H1 (cell line): Measurements from ENCODE around the gene MCUR1. TPM values are rescaled to one million over a fixed set of nuclear protein-coding genes. Genes with fewer than 3 reads are reported as not detected.

ENCODE experiments used
- CTCF ChIA-PET: fragments of 300-600 bp; sonication (Branson Sonifier 250); formaldehyde crosslinking; loops from one replicate; lab custom pipeline; 2021; ENCODE audit not compliant: partially characterized antibody; lab: Charles Lee
- POLR2A ChIA-PET: fragments of 300-600 bp; sonication (Branson Sonifier 250); formaldehyde crosslinking; loops from one replicate; lab custom pipeline; 2021; ENCODE audit warnings: inconsistent platforms; ENCODE audit not compliant: partially characterized antibody; lab: Charles Lee
- DNase-seq, 2 experiments: peaks; one replicate each; pipeline versions ENCODE4 v3.0.0 to v3.0.0-alpha.2; 2010 to 2022; ENCODE audit warnings: low spot score in 2 of 2, low read depth in 1 of 2, mixed read lengths in 1 of 2
- FAIRE-seq: peaks from 2 replicates; lab custom pipeline; 2011; peaks lifted over from hg19 to GRCh38; lab: Jason Lieb, UNC
- H2AFZ ChIP-seq: 2 replicates; pipeline ENCODE4 v1.8.1; 2012; ENCODE audit warnings: low read length, inconsistent platforms
- H2AK5ac ChIP-seq: 2 replicates; pipeline ENCODE4 v1.6.1; 2013; ENCODE audit warnings: low read depth, low read length
- H2BK120ac ChIP-seq: replicated peaks from 2 replicates; pipeline ENCODE3; 2013; ENCODE audit warnings: low read depth, low read length, inconsistent platforms
- H2BK12ac ChIP-seq: 2 replicates; pipeline ENCODE4 v1.6.1; 2013; ENCODE audit warnings: low read depth, low read length
- H2BK15ac ChIP-seq: 2 replicates; pipeline ENCODE4 v1.6.1; 2013; ENCODE audit warnings: low read length
- H2BK20ac ChIP-seq: 2 replicates; pipeline ENCODE4 v1.6.1; 2013; ENCODE audit warnings: low read length
- H2BK5ac ChIP-seq: 2 replicates; pipeline ENCODE4 v1.6.1; 2013; ENCODE audit warnings: low read depth, low read length
- H3K14ac ChIP-seq: 2 replicates; pipeline ENCODE4 v1.6.1; 2013; ENCODE audit warnings: inconsistent platforms; ENCODE audit not compliant: insufficient read length
- H3K18ac ChIP-seq: 2 replicates; pipeline ENCODE4 v1.6.1; 2013; ENCODE audit warnings: low read length; ENCODE audit errors: extremely low read depth
- H3K23ac ChIP-seq: 2 replicates; pipeline ENCODE4 v1.6.1; 2013; ENCODE audit warnings: inconsistent platforms; ENCODE audit not compliant: insufficient read length
- H3K23me2 ChIP-seq: 2 replicates; pipeline ENCODE4 v1.6.1; 2013; ENCODE audit warnings: low read depth, low read length
- H3K27ac ChIP-seq: 2 replicates; pipeline ENCODE4 v1.6.1; 2011; ENCODE audit warnings: low read depth, low read length, inconsistent platforms
- H3K27me3 ChIP-seq, 4 experiments: replicated peaks in 1 of 4; 1 replicate in 1 of 4; 2 replicates in 3 of 4; pipeline versions ENCODE4 v1.6.1 to v1.8.1; 2011 to 2013; ENCODE audit warnings: low read length in 3 of 4, mild to moderate bottlenecking in 3 of 4, inconsistent platforms in 2 of 4, mixed read lengths in 2 of 4, moderate library complexity in 1 of 4; ENCODE audit not compliant: control insufficient read depth in 3 of 4, insufficient read depth in 3 of 4; ENCODE audit errors: extremely low read depth in 1 of 4
- H3K36me3 ChIP-seq, 4 experiments: 2 replicates each; pipeline versions ENCODE4 v1.6.1 to v1.8.1; 2011 to 2013; ENCODE audit warnings: mild to moderate bottlenecking in 4 of 4, low read length in 3 of 4, moderate library complexity in 2 of 4, control low read depth in 1 of 4, inconsistent platforms in 1 of 4; ENCODE audit not compliant: insufficient read depth in 4 of 4, control insufficient read depth in 2 of 4
- H3K4ac ChIP-seq: replicated peaks from 2 replicates; pipeline ENCODE3; 2013; ENCODE audit warnings: low read length, low read depth, mixed read lengths, inconsistent platforms; ENCODE audit not compliant: insufficient read length
- H3K4me1 ChIP-seq, 4 experiments: replicated peaks in 1 of 4; 1 replicate in 1 of 4; 2 replicates in 3 of 4; pipeline versions ENCODE4 v1.6.1 to v1.8.1; 2011 to 2013; ENCODE audit warnings: low read length in 3 of 4, inconsistent platforms in 2 of 4, mixed read lengths in 1 of 4; ENCODE audit not compliant: insufficient read depth in 4 of 4, control insufficient read depth in 3 of 4
- H3K4me2 ChIP-seq, 2 experiments: 2 replicates each; pipeline versions ENCODE4 v1.6.1 to v1.8.1; 2011 to 2013; ENCODE audit warnings: low read depth in 2 of 2, low read length in 2 of 2, control low read depth in 1 of 2, inconsistent platforms in 1 of 2, mild to moderate bottlenecking in 1 of 2; ENCODE audit not compliant: insufficient read depth in 1 of 2
- H3K4me3 ChIP-seq, 4 experiments: fragments of 200-600, 300-600 bp in 1 of 4; sonication (generic), shearing (Covaris generic), sonication (Bioruptor Twin) in 1 of 4; 2 replicates each; pipeline versions ENCODE4 v1.5.1 to v1.8.1; 2011 to 2016; ENCODE audit warnings: low read length in 4 of 4, low read depth in 3 of 4, control low read depth in 2 of 4, inconsistent platforms in 2 of 4, mild to moderate bottlenecking in 2 of 4, mixed read lengths in 1 of 4, moderate library complexity in 1 of 4; ENCODE audit not compliant: insufficient read depth in 2 of 4; ENCODE audit errors: extremely low read depth in 1 of 4
- H3K56ac ChIP-seq: replicated peaks from 2 replicates; pipeline ENCODE3; 2013; ENCODE audit warnings: low read depth, mild to moderate bottlenecking, mixed read lengths, low read length, inconsistent platforms; ENCODE audit not compliant: insufficient read length
- H3K79me1 ChIP-seq: 2 replicates; pipeline ENCODE4 v1.6.1; 2013; ENCODE audit warnings: low read depth, low read length, control low read depth
- H3K79me2 ChIP-seq, 2 experiments: 2 replicates each; pipeline versions ENCODE4 v1.6.1 to v1.8.1; 2012 to 2013; ENCODE audit warnings: low read length in 2 of 2, mild to moderate bottlenecking in 2 of 2, inconsistent platforms in 1 of 2; ENCODE audit not compliant: insufficient read depth in 2 of 2, control insufficient read depth in 1 of 2
- H3K9ac ChIP-seq, 4 experiments: replicated peaks in 1 of 4; 1 replicate in 1 of 4; 2 replicates in 3 of 4; pipeline versions ENCODE4 v1.6.1 to v1.8.1; 2011 to 2013; ENCODE audit warnings: low read depth in 3 of 4, low read length in 3 of 4, control low read depth in 2 of 4, mild to moderate bottlenecking in 2 of 4, moderate library complexity in 2 of 4, inconsistent platforms in 1 of 4; ENCODE audit errors: extremely low read depth in 1 of 4
- H3K9me3 ChIP-seq, 2 experiments: 2 replicates each; pipeline versions ENCODE4 v1.6.1 to v1.8.1; 2012 to 2013; ENCODE audit warnings: mild to moderate bottlenecking in 2 of 2, moderate library complexity in 2 of 2, control low read depth in 1 of 2, inconsistent platforms in 1 of 2, low read depth in 1 of 2, low read length in 1 of 2, mixed read lengths in 1 of 2; ENCODE audit not compliant: insufficient read depth in 2 of 2
- H4K20me1 ChIP-seq, 2 experiments: replicated peaks in 1 of 2; 2 replicates each; pipeline versions ENCODE3 to v1.8.1; 2011 to 2013; ENCODE audit warnings: inconsistent platforms in 2 of 2, low read length in 2 of 2, mild to moderate bottlenecking in 1 of 2; ENCODE audit not compliant: insufficient read depth in 2 of 2, control insufficient read depth in 1 of 2
- H4K5ac ChIP-seq: 2 replicates; pipeline ENCODE4 v1.6.1; 2013; ENCODE audit warnings: low read length, low read depth, mixed read lengths, inconsistent platforms; ENCODE audit not compliant: insufficient read length
- H4K8ac ChIP-seq: 2 replicates; pipeline ENCODE4 v1.8.0; 2013; ENCODE audit warnings: mild to moderate bottlenecking, moderate library complexity, low read length, inconsistent platforms; ENCODE audit not compliant: insufficient read depth; ENCODE audit errors: extremely low read depth
- H4K91ac ChIP-seq: replicated peaks from 2 replicates; pipeline ENCODE3; 2013; ENCODE audit warnings: low read length, mixed read lengths, inconsistent platforms; ENCODE audit not compliant: insufficient read length
- ASH2L ChIP-seq: fragments of 200-600, 300-600 bp; sonication (generic); IDR thresholded peaks from one replicate; pipeline ENCODE4 v1.7.1; 2017; ENCODE audit warnings: low read length
- BRCA1 ChIP-seq: IDR thresholded peaks from 2 replicates; pipeline ENCODE4 v1.6.1; 2012; ENCODE audit warnings: low read depth, low read length, improper control_type of control experiment
- CHD2 ChIP-seq: IDR thresholded peaks from 2 replicates; pipeline ENCODE4 v1.6.1; 2012; ENCODE audit warnings: low read length, improper control_type of control experiment
- JUND ChIP-seq: IDR thresholded peaks from 2 replicates; pipeline ENCODE4 v1.6.1; 2011; ENCODE audit warnings: mild to moderate bottlenecking, improper control_type of control experiment, low read length
- MAFK ChIP-seq: IDR thresholded peaks from 2 replicates; pipeline ENCODE4 v1.6.1; 2012; ENCODE audit warnings: low read depth, mild to moderate bottlenecking, improper control_type of control experiment, low read length
- MAX ChIP-seq: IDR thresholded peaks from 2 replicates; pipeline ENCODE4 v1.6.1; 2012; ENCODE audit warnings: inconsistent platforms
- POLR2A ChIP-seq, 2 experiments: IDR thresholded peaks; 1 replicate in 1 of 2; 2 replicates in 1 of 2; pipeline ENCODE4 v1.6.1; 2011; ENCODE audit warnings: low read depth in 2 of 2, low read length in 2 of 2, mild to moderate bottlenecking in 2 of 2; ENCODE audit errors: control extremely low read depth in 1 of 2
- POU5F1 ChIP-seq: IDR thresholded peaks from 2 replicates; pipeline ENCODE4 v1.6.1; 2011; ENCODE audit warnings: low read depth, mild to moderate bottlenecking, low read length, moderate library complexity
- SIX5 ChIP-seq: IDR thresholded peaks from 2 replicates; pipeline ENCODE4 v1.6.1; 2011; ENCODE audit warnings: mild to moderate bottlenecking, low read depth, low read length
- SUZ12 ChIP-seq: fragments of 200-600 bp; sonication (generic); IDR thresholded peaks from 2 replicates; pipeline ENCODE4 v1.6.1; 2012; ENCODE audit warnings: mild to moderate bottlenecking, inconsistent platforms, low read length, moderate library complexity, mixed read lengths
- WGBS, 2 experiments: shearing (Covaris generic) in 1 of 2; methylation state at CpG; one replicate each; pipeline versions ENCODE4 v1.1.6 to v1.1.7; 2013 to 2015; ENCODE audit warnings: low lambda C conversion rate in 2 of 2, mixed read lengths in 2 of 2, inconsistent platforms in 1 of 2, low coverage in 1 of 2, missing lambda C conversion rate in 1 of 2; ENCODE audit not compliant: insufficient replicate concordance in 2 of 2, insufficient coverage in 1 of 2, insufficient read length in 1 of 2; ENCODE audit errors: extremely low coverage in 1 of 2, missing lambda C conversion rate in 1 of 2; 5-methylcytosine and 5-hydroxymethylcytosine counted together
- polyA plus RNA-seq, 7 experiments: library from polyadenylated mRNA; depleted of rRNA in 3 of 7; stranded (reverse) in 5 of 7; unstranded in 2 of 7; fragments of >200 nt in 5 of 7; fragments of 200-250 nt in 2 of 7; gene quantifications; 1 replicate in 5 of 7; 2 replicates in 1 of 7; 4 replicates in 1 of 7; pipeline versions ENCODE4 v1.2.1 to v1.2.3, GENCODE V29; 2011 to 2013; ENCODE audit warnings: missing spikeins in 2 of 7, mixed read lengths in 2 of 7
- total RNA-seq: library from RNA; stranded (reverse); fragmentation: NEBNext Ultra II Directional; extraction: Animal tissue kit (Norgen Biotek cat#: 25700); gene quantifications from 2 replicates; pipeline ENCODE4 v1.2.1, GENCODE V29; 2021

The MCUR1 gene
- total and polyA plus RNA-seq, 2 of the 8 experiments (the other 6 are each of a cell fraction or from before 2014, with no cell fraction given) = 9.6 to 37.3 TPM

- Histone ChIP-seq H2BK12ac (no peak overlapping the region), H3K18ac (no peak overlapping the region), H3K9me3 (no peaks in the 10 kb centered on the region), H2BK5ac (no peak overlapping the region), H3K23ac (no peak overlapping the region), H2BK15ac (no peak overlapping the region), H3K4me1 (peaks cover 0 to 7% (median 4%) of the 10 kb centered on the region in 4 experiments; a peak in 4 of 7 replicates), H3K14ac (no peak overlapping the region), H2BK120ac (no peak overlapping the region), H3K4ac (no peak overlapping the region), H3K27me3 (no peaks in the 10 kb centered on the region), H2AFZ (no peak overlapping the region), H3K9ac (no peak overlapping the region), H2BK20ac (no peak overlapping the region), H3K23me2 (peaks cover 3% of the 10 kb centered on the region; the same call in 1 of the 2 replicates), H4K5ac (no peak overlapping the region), H2AK5ac (0 out of 2 replicates have a peak overlapping the region, but pooled peaks have one; percentile 55), H3K56ac (no peak overlapping the region), H3K79me2 (peaks cover 13 to 58% of the 10 kb centered on the region in 2 experiments), H3K36me3 (peaks cover 0 to 5% (median 0%) of the 10 kb centered on the region in 4 experiments; a peak in 2 of 8 replicates), H4K20me1 (peaks cover 3 to 5% of the 10 kb centered on the region in 2 experiments), H4K91ac (no peak overlapping the region), H4K8ac (no peak overlapping the region), H3K79me1 (peaks cover 14% of the 10 kb centered on the region), H3K4me3 (no peak overlapping the region), H3K4me2 (peak overlapping the region in 1 of 2 experiments; percentile 87; a peak in 2 of 4 replicates), H3K27ac (no peak overlapping the region)
- FAIRE-seq (no peak), DNase-seq (no peak)
- ChIA-PET POLR2A (interaction anchor here (0.6 kb wide), 1 partner anchor 35 kb away, joined by 3 read pairs; no protein-coding TSS in a partner anchor), CTCF (interaction anchor here (0.6 to 7.8 kb wide), 5 partner anchors 9 to 255 kb away, joined by 3 to 41 read pairs (median 4); no protein-coding TSS in a partner anchor)
- no peak for TF ChIP-seq MAFK
- no peak for TF ChIP-seq SIX5
- TF ChIP-seq CHD2 = no peak
- no peak for TF ChIP-seq ASH2L
- no peak for TF ChIP-seq POLR2A (IDR thresholded peaks at IDR 0.05; ENCODE audit: control extremely low read depth in 1 of 2, low read depth in 2 of 2, low read length in 2 of 2)
- TF ChIP-seq SUZ12 = no peak
- no peak for TF ChIP-seq JUND
- TF ChIP-seq MAX = no peak
- TF ChIP-seq BRCA1 = no peak
- no peak for TF ChIP-seq POU5F1
- WGBS, 2 experiments = 82% methylated on average over 8 of the region's 8 CpGs; no CpG with 5 or more reads in 1 of the 2 experiments
Measured at GRCh38 chr6:13811627-13812358, 2.6 kb downstream of the MCUR1 start.
